ENCODE data around the gene PSMD13.
"Not testable (repeated sequence)": the region's sequence is repeated elsewhere in the genome, so short reads cannot be mapped to it uniquely, and the experiment has no call there.

PSMD13 gene

DNA sequence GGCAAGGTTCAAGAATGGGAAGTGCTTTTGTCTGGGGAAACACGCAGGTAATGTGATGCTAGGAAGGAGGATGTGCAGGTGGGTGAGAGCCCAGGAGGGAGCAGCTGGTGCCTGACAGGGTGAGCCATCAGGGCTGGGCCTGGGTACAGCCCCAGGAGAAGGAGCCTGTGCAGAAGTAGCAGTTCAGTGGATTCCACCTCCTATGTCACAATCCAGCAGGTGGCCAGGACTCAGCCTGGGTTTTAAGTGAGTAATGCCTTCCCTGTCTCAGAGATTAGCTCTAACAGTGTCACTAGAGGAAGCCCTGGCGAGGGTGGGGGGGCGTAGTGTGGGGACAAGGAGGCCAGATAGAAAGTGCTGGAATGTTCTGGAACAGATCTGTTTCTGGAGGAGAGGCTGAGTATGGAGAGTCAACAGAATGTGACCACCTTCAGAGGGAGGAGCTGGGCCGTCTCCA is 21.2 kb upstream of the PSMD13 start:
- Histone ChIP-seq H3K4me3 (ENCODE audit: insufficient read length, low read depth) (no peak overlapping the region), H3K36me3 (ENCODE audit: insufficient read depth, insufficient read length, low read length) (peaks cover 60% of the 10 kb centered on the region), H3K9me3 (ENCODE audit: insufficient read depth, low read length) (no peaks in the 10 kb centered on the region), H3K27me3 (ENCODE audit: insufficient read depth, insufficient read length) (no peaks in the 10 kb centered on the region), H3K9ac (ENCODE audit: insufficient read length, low read depth) (no peak overlapping the region), H3K4me1 (ENCODE audit: insufficient read depth, insufficient read length) (peaks cover 11% of the 10 kb centered on the region)
- no peak for DNase-seq (ENCODE audit: low read depth, low spot score)
- TF ChIP-seq ZNF274 (IDR thresholded peaks at IDR 0.05; ENCODE audit: low read depth, low read length) = no peak
- no peak for TF ChIP-seq YY1 (IDR thresholded peaks at IDR 0.05; ENCODE audit: insufficient read depth, insufficient read length)
- TF ChIP-seq SUZ12 (IDR thresholded peaks at IDR 0.05; ENCODE audit: extremely low read depth, insufficient read depth, insufficient read length) = no peak

DNA sequence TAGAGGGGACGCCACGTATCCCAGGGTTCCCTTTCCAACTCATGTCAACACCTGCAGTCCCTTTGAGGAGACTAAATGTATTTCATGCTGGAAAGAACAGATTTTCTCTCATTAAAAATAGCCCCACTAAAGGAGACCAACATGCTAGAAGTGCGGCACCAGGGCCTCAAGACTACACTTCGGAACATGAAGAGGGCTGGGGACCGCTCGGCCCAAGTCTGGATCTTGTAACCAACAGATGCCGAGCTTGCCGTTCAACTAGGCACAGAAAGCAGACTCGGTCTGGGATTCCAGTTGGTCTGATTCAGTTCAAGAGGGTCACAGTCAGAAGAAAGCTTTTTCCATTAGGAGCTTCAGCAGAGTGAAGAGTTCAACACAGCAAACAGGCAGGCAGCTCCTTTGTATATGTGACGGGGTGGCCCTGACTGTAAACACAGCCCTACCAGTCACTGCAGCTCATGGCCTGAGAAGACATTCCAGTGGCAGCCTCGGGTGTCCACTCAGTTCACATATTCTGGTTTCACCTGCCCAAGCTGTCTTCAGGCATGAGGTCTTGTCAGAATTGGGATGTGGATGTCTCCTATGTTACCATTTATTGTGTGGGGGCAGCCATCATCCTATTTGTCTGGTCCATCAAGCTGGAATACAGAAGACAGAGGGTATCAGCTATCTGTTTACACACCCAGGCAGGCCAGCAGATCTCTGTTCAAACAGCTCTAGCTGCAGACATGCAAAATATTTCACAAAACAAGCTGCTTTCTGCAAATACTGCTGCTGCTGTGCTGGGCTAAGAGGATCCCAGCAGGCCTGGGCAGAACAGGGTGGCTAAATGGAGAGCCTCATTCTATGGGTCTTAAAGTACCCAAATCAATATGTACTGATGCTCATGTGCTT is 20.4 kb upstream of the PSMD13 start:
- H3K36me3 ChIP-seq (ENCODE audit: insufficient read depth, insufficient read length, low read length) = peaks cover 52% of the 10 kb centered on the region
- H3K9me3 ChIP-seq (ENCODE audit: insufficient read depth, low read length) = no peaks in the 10 kb centered on the region
- peaks cover 6% of the 10 kb centered on the region for H3K4me1 ChIP-seq (ENCODE audit: insufficient read depth, insufficient read length)
- TF ChIP-seq YY1 (IDR thresholded peaks at IDR 0.05; ENCODE audit: insufficient read depth, insufficient read length) (no peak), ZNF274 (IDR thresholded peaks at IDR 0.05; ENCODE audit: low read depth, low read length) (no peak), SUZ12 (IDR thresholded peaks at IDR 0.05; ENCODE audit: extremely low read depth, insufficient read depth, insufficient read length) (no peak)
- no peak for DNase-seq (ENCODE audit: low read depth, low spot score)
- H3K27me3 ChIP-seq (ENCODE audit: insufficient read depth, insufficient read length) = no peaks in the 10 kb centered on the region
- no peak overlapping the region for H3K4me3 ChIP-seq (ENCODE audit: insufficient read length, low read depth)
- H3K9ac ChIP-seq (ENCODE audit: insufficient read length, low read depth) = no peak overlapping the region

DNA sequence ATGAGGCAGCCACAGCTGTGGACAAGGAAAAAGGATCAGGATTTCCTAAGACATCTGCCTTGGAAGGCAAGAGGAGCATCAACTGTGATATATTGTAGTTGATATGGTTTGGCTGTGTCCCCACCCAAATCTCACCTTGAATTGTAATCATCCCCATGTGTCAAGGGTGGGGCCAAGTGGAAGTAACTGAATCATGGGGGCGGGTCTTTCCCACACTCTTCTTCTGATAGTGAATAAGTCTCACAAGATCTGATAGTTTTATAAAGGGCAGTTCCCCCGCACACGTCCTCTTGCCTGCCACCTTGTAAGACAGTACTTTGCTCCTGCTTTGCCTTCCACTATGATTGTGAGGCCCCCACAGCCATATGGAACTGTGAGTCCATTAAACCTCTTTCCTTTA is 19.1 kb upstream of the PSMD13 start:
- Histone ChIP-seq H3K27me3 (ENCODE audit: insufficient read depth, insufficient read length) (no peaks in the 10 kb centered on the region), H3K4me3 (ENCODE audit: insufficient read length, low read depth) (no peak overlapping the region), H3K4me1 (ENCODE audit: insufficient read depth, insufficient read length) (peaks cover 6% of the 10 kb centered on the region), H3K9me3 (ENCODE audit: insufficient read depth, low read length) (no peaks in the 10 kb centered on the region), H3K36me3 (ENCODE audit: insufficient read depth, insufficient read length, low read length) (peaks cover 47% of the 10 kb centered on the region), H3K9ac (ENCODE audit: insufficient read length, low read depth) (no peak overlapping the region)
- TF ChIP-seq SUZ12 (IDR thresholded peaks at IDR 0.05; ENCODE audit: extremely low read depth, insufficient read depth, insufficient read length) (no peak), ZNF274 (IDR thresholded peaks at IDR 0.05; ENCODE audit: low read depth, low read length) (no peak), YY1 (IDR thresholded peaks at IDR 0.05; ENCODE audit: insufficient read depth, insufficient read length) (no peak)
- DNase-seq (ENCODE audit: low read depth, low spot score) = no peak

DNA sequence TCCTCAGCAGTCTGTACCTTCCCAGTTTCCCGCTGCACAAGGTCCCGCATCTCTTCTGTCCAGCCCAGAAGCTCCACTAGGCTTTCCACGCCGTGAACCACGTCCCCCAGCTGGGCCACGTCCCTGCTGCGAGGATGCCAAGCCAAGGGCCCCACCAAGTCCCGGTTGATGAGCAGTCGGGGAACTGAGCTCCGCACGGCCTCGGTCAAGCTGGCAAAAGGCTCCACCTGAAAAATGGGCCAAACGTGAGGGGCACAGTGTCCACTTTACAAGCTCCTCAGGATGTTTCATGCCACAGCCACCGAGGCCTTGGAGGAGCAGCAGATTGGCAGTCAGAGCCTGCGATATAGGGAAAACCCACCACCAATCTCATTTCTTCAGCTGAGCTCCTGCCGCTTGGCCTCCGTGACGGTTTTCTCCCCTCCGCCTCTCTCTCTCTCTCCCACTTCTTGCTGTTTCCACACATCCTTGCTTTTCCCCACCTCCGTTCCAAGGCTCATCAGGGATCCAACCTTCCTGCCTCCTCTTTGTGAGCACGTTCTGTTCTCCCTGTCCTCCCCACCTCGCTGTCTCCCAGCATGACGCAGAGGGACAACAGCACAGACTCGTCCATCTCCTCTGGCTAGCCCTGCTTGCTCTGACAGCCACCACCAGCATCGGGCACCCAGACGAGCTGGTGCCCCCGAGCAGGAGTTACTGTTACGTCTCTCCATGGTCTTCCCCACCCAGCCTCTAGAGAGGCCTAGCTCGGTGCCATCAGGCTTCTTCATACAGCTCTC is 17.8 kb upstream of the PSMD13 start:
- H3K4me1 ChIP-seq (ENCODE audit: insufficient read depth, insufficient read length) = peaks cover 3% of the 10 kb centered on the region
- H3K9me3 ChIP-seq (ENCODE audit: insufficient read depth, low read length) = no peaks in the 10 kb centered on the region
- no peaks in the 10 kb centered on the region for H3K27me3 ChIP-seq (ENCODE audit: insufficient read depth, insufficient read length)
- TF ChIP-seq YY1 (IDR thresholded peaks at IDR 0.05; ENCODE audit: insufficient read depth, insufficient read length) (no peak), SUZ12 (IDR thresholded peaks at IDR 0.05; ENCODE audit: extremely low read depth, insufficient read depth, insufficient read length) (no peak), ZNF274 (IDR thresholded peaks at IDR 0.05; ENCODE audit: low read depth, low read length) (no peak)
- no peak overlapping the region for H3K4me3 ChIP-seq (ENCODE audit: insufficient read length, low read depth)
- H3K36me3 ChIP-seq (ENCODE audit: insufficient read depth, insufficient read length, low read length) = peaks cover 34% of the 10 kb centered on the region
- no peak for DNase-seq (ENCODE audit: low read depth, low spot score)
- no peak overlapping the region for H3K9ac ChIP-seq (ENCODE audit: insufficient read length, low read depth)

DNA sequence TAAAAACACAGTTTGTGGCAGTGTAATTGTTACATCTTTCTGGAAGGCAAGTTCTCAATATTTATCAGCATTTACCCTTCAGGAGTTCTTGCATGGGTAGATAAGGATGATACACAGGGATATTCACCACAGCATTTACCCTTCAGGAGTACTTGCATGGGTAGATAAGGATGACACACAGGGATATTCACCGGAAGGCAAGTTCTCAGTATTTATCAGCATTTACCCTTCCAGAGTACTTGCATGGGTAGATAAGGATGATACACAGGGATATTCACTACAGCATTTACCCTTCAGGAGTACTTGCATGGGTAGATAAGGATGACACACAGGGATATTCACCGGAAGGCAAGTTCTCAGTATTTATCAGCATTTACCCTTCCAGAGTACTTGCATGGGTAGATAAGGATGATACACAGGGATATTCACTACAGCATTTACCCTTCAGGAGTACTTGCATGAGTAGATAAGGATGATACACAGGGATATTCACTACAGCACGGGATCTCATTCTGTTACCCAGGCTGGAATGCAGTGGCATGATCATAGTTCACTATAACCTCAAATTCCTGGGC is 16.0 kb upstream of the PSMD13 start:
- H3K9ac ChIP-seq (ENCODE audit: insufficient read length, low read depth); H3K4me3 ChIP-seq (ENCODE audit: insufficient read length, low read depth); H3K4me1 ChIP-seq (ENCODE audit: insufficient read depth, insufficient read length); DNase-seq (ENCODE audit: low read depth, low spot score); H3K27me3 ChIP-seq (ENCODE audit: insufficient read depth, insufficient read length); H3K9me3 ChIP-seq (ENCODE audit: insufficient read depth, low read length): not testable (repeated sequence)
- H3K36me3 ChIP-seq (ENCODE audit: insufficient read depth, insufficient read length, low read length) = peaks cover 16% of the 10 kb centered on the region

DNA sequence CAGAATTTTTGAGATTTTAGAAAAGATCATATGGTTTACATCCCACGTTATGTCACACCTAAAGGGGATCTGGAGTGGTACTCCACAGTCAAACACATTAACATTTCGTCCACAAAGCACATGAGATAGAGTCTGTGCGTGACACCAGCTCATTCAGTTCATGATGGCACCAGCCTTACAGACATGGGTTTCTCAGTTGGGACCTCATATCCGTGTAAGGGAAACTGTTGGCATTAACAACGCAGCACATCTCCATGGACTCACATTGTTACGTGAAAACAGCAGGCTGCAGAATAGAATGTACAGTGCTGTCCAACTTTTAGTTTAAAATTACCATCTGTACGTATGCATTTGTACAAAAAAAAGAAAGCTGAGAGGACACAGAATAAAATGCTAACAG is 15.2 kb upstream of the PSMD13 start:
- Histone ChIP-seq H3K4me1 (ENCODE audit: insufficient read depth, insufficient read length) (no peaks in the 10 kb centered on the region), H3K9me3 (ENCODE audit: insufficient read depth, low read length) (no peaks in the 10 kb centered on the region), H3K9ac (ENCODE audit: insufficient read length, low read depth) (no peak overlapping the region), H3K4me3 (ENCODE audit: insufficient read length, low read depth) (no peak overlapping the region), H3K36me3 (ENCODE audit: insufficient read depth, insufficient read length, low read length) (peaks cover 8% of the 10 kb centered on the region), H3K27me3 (ENCODE audit: insufficient read depth, insufficient read length) (no peaks in the 10 kb centered on the region)
- no peak for DNase-seq (ENCODE audit: low read depth, low spot score)
- TF ChIP-seq ZNF274 (IDR thresholded peaks at IDR 0.05; ENCODE audit: low read depth, low read length) = no peak
- no peak for TF ChIP-seq YY1 (IDR thresholded peaks at IDR 0.05; ENCODE audit: insufficient read depth, insufficient read length)
- no peak for TF ChIP-seq SUZ12 (IDR thresholded peaks at IDR 0.05; ENCODE audit: extremely low read depth, insufficient read depth, insufficient read length)

Measured in NT2/D1 (cell line).